Mononuclear cell (primary cell): ENCODE results near the gene HAGHL. TPM values are rescaled to one million over a fixed set of nuclear protein-coding genes. Genes with fewer than 3 reads are reported as not detected.

Experiments
- H3K27me3 ChIP-seq: 2 replicates; pipeline ENCODE4 v1.6.0; 2011; ENCODE audit warnings: low read length, control low read depth; ENCODE audit not compliant: insufficient read depth
- H3K4me1 ChIP-seq: 2 replicates; pipeline ENCODE4 v1.5.1; 2011; ENCODE audit warnings: mild to moderate bottlenecking, low read length, control low read depth; ENCODE audit not compliant: insufficient read depth
- H3K4me3 ChIP-seq: 2 replicates; pipeline ENCODE4 v1.5.1; 2011; ENCODE audit warnings: mild to moderate bottlenecking, low read length, moderate library complexity
- H3K9me3 ChIP-seq: 2 replicates; pipeline ENCODE4 v1.5.1; 2011; ENCODE audit warnings: low read depth, mild to moderate bottlenecking, control low read depth, low read length
- total RNA-seq: library from RNA; depleted of rRNA; stranded (reverse); fragments of >200 nt; gene quantifications from one replicate; pipeline ENCODE4 v1.2.3, GENCODE V29; 2012

HAGHL gene
- total RNA-seq, 1 donor, result 4.6 TPM

GRCh38 chr16:720447-720989 is 6.4 kb upstream of the HAGHL start:
- Histone ChIP-seq H3K9me3 (no peaks in the 10 kb centered on the region), H3K4me3 (peak overlapping the region; percentile 56), H3K27me3 (peaks cover 9% of the 10 kb centered on the region), H3K4me1 (peaks cover 36% of the 10 kb centered on the region)

- H3K9me3 ChIP-seq, result no peaks in the 10 kb centered on the region
- H3K4me1 ChIP-seq, result peaks cover 30% of the 10 kb centered on the region
- peak within 1 kb of the TSS; percentile 56 for H3K4me3 ChIP-seq
- peaks cover 9% of the 10 kb centered on the region for H3K27me3 ChIP-seq
Measured at GRCh38 chr16:720990-721764, 5.7 kb upstream of the HAGHL start, which contains the start of gene ANTKMT. Gene ANTKMT, plus strand, starts transcription at chr16:721146. Its CDS starts 129 bp downstream, at chr16:721275.

GRCh38 chr16:721765-722540 is 5.0 kb upstream of the HAGHL start:
- H3K27me3 ChIP-seq, result peaks cover 2% of the 10 kb centered on the region
- H3K4me1 ChIP-seq, result peaks cover 32% of the 10 kb centered on the region
- no peaks in the 10 kb centered on the region for H3K9me3 ChIP-seq
- peak overlapping the region; percentile 56 for H3K4me3 ChIP-seq

- H3K4me1 ChIP-seq, result peaks cover 39% of the 10 kb centered on the region
Measured at GRCh38 chr16:722835-723633, 3.9 kb upstream of the HAGHL start.

GRCh38 chr16:723695-724094 is 3.2 kb upstream of the HAGHL start:
- H3K4me1 ChIP-seq, result peaks cover 42% of the 10 kb centered on the region
- no peak overlapping the region for H3K4me3 ChIP-seq
- no peaks in the 10 kb centered on the region for H3K9me3 ChIP-seq
- H3K27me3 ChIP-seq, result peaks cover 2% of the 10 kb centered on the region

More at GRCh38 chr16:722835-723633, 3.9 kb upstream of the HAGHL start:
- Histone ChIP-seq H3K4me3 (no peak overlapping the region), H3K9me3 (no peaks in the 10 kb centered on the region), H3K27me3 (peaks cover 2% of the 10 kb centered on the region)

- Histone ChIP-seq H3K4me1 (peaks cover 38% of the 10 kb centered on the region), H3K9me3 (no peaks in the 10 kb centered on the region), H3K27me3 (peaks cover 2% of the 10 kb centered on the region), H3K4me3 (no peak overlapping the region)
Measured at GRCh38 chr16:724188-725040, 2.5 kb upstream of the HAGHL start.

GRCh38 chr16:725041-725376 is 1.9 kb upstream of the HAGHL start:
- Histone ChIP-seq H3K27me3 (peaks cover 2% of the 10 kb centered on the region), H3K9me3 (no peaks in the 10 kb centered on the region), H3K4me1 (peaks cover 32% of the 10 kb centered on the region), H3K4me3 (no peak overlapping the region)

- peaks cover 25% of the 10 kb centered on the region for H3K4me1 ChIP-seq
- no peaks in the 10 kb centered on the region for H3K9me3 ChIP-seq
- peaks cover 2% of the 10 kb centered on the region for H3K27me3 ChIP-seq
- H3K4me3 ChIP-seq, result no peak overlapping the region
Measured at GRCh38 chr16:725463-726187, 1.3 kb upstream of the HAGHL start.

- Histone ChIP-seq H3K27me3 (peaks cover 2% of the 10 kb centered on the region), H3K4me1 (peaks cover 25% of the 10 kb centered on the region), H3K4me3 (no peak overlapping the region), H3K9me3 (no peaks in the 10 kb centered on the region)
Measured at GRCh38 chr16:726188-726437, 793 bp upstream of the HAGHL start.

- Histone ChIP-seq H3K27me3 (peaks cover 2% of the 10 kb centered on the region), H3K9me3 (no peaks in the 10 kb centered on the region), H3K4me1 (peaks cover 15% of the 10 kb centered on the region), H3K4me3 (peak overlapping the region; percentile 39)
Measured at GRCh38 chr16:727291-727977, 528 bp downstream of the HAGHL start.

- Histone ChIP-seq H3K4me1 (peaks cover 15% of the 10 kb centered on the region), H3K27me3 (peaks cover 2% of the 10 kb centered on the region), H3K4me3 (no peak overlapping the region)
Measured at GRCh38 chr16:728131-728889, 1.4 kb downstream of the HAGHL start.

GRCh38 chr16:728890-729744 is 2.2 kb downstream of the HAGHL start:
- Histone ChIP-seq H3K4me1 (peaks cover 15% of the 10 kb centered on the region), H3K9me3 (no peaks in the 10 kb centered on the region), H3K4me3 (no peak overlapping the region), H3K27me3 (peaks cover 2% of the 10 kb centered on the region)

More at GRCh38 chr16:728131-728889, 1.4 kb downstream of the HAGHL start:
- H3K9me3 ChIP-seq, result no peaks in the 10 kb centered on the region
